ENCODE results near the gene RGS3.
A peak's percentile ranks its signal among the peaks of the same experiment; 100 is the strongest.

The RGS3 gene

GRCh38 chr9:113499876-113500497 lies 36.5 kb downstream of the RGS3 start:
- no peak for DNase-seq
- peaks cover 25% of the 10 kb centered on the region for H3K27me3 Mint-ChIP-seq (ENCODE audit: low read depth, poor library complexity)
- H3K27ac Mint-ChIP-seq, result no peak overlapping the region
- TF ChIP-seq CTCF (IDR thresholded peaks at IDR 0.05), result no peak
- H3K4me3 Mint-ChIP-seq, result no peak overlapping the region
- peaks cover 43% of the 10 kb centered on the region for H3K4me1 Mint-ChIP-seq
- H3K9me3 Mint-ChIP-seq, result no peaks in the 10 kb centered on the region
- H3K36me3 Mint-ChIP-seq (ENCODE audit: low read depth), result no peaks in the 10 kb centered on the region

GRCh38 chr9:113501129-113501686 lies 37.7 kb downstream of the RGS3 start:
- Mint-ChIP-seq H3K4me1 (peaks cover 55% of the 10 kb centered on the region), H3K9me3 (no peaks in the 10 kb centered on the region), H3K4me3 (no peak overlapping the region), H3K27ac (no peak overlapping the region), H3K36me3 (ENCODE audit: low read depth) (no peaks in the 10 kb centered on the region), H3K27me3 (ENCODE audit: low read depth, poor library complexity) (peaks cover 25% of the 10 kb centered on the region)
- no peak for TF ChIP-seq CTCF (IDR thresholded peaks at IDR 0.05)
- no peak for DNase-seq

- Mint-ChIP-seq H3K9me3 (no peaks in the 10 kb centered on the region), H3K4me3 (no peak overlapping the region), H3K4me1 (peaks cover 61% of the 10 kb centered on the region), H3K27me3 (ENCODE audit: low read depth, poor library complexity) (peaks cover 25% of the 10 kb centered on the region), H3K36me3 (ENCODE audit: low read depth) (no peaks in the 10 kb centered on the region), H3K27ac (no peak overlapping the region)
- TF ChIP-seq CTCF (IDR thresholded peaks at IDR 0.05), result no peak
- DNase-seq, result no peak
Measured at GRCh38 chr9:113501852-113502251, 38.3 kb downstream of the RGS3 start.

GRCh38 chr9:113502427-113503034 lies 39.0 kb downstream of the RGS3 start:
- DNase-seq, result no peak
- peak overlapping the region; percentile 6 for H3K4me3 Mint-ChIP-seq
- peaks cover 25% of the 10 kb centered on the region for H3K27me3 Mint-ChIP-seq (ENCODE audit: low read depth, poor library complexity)
- H3K36me3 Mint-ChIP-seq (ENCODE audit: low read depth), result no peaks in the 10 kb centered on the region
- peaks cover 66% of the 10 kb centered on the region for H3K4me1 Mint-ChIP-seq
- no peak for TF ChIP-seq CTCF (IDR thresholded peaks at IDR 0.05)
- no peaks in the 10 kb centered on the region for H3K9me3 Mint-ChIP-seq
- H3K27ac Mint-ChIP-seq, result peak overlapping the region; percentile 18

- Mint-ChIP-seq H3K4me1 (peaks cover 66% of the 10 kb centered on the region), H3K27ac (peak overlapping the region; percentile 18), H3K4me3 (peak overlapping the region; percentile 6), H3K27me3 (ENCODE audit: low read depth, poor library complexity) (peaks cover 21% of the 10 kb centered on the region), H3K9me3 (no peaks in the 10 kb centered on the region), H3K36me3 (ENCODE audit: low read depth) (no peaks in the 10 kb centered on the region)
- DNase-seq, result no peak
- no peak for TF ChIP-seq CTCF (IDR thresholded peaks at IDR 0.05)
Measured at GRCh38 chr9:113503131-113503541, 39.6 kb downstream of the RGS3 start.
